GM18499 (cell line): ENCODE measurements around the gene OPCML.

Experiments used
- ATAC-seq: cut with Tn5 transposase; IDR thresholded peaks from one replicate; pipeline ENCODE4 v1.9.1; 2021; ENCODE audit warnings: moderate number of reproducible peaks; ENCODE audit not compliant: insufficient read depth, unreplicated experiment

The OPCML gene

GRCh38 chr11:132528181-132528580 lies 1004.1 kb downstream of the OPCML start:
- ATAC-seq: no peak

- no peak for ATAC-seq
Measured at GRCh38 chr11:132523929-132524328, 1008.4 kb downstream of the OPCML start.

GRCh38 chr11:132520199-132520598 lies 1012.1 kb downstream of the OPCML start:
- ATAC-seq: no peak

- no peak for ATAC-seq
Measured at GRCh38 chr11:132519241-132519815, 1013.0 kb downstream of the OPCML start.

- ATAC-seq: no peak
Measured at GRCh38 chr11:132504501-132505041, 1027.7 kb downstream of the OPCML start.

- no peak for ATAC-seq
Measured at GRCh38 chr11:132501356-132501755, 1030.9 kb downstream of the OPCML start.

- ATAC-seq: no peak
Measured at GRCh38 chr11:132499661-132500060, 1032.6 kb downstream of the OPCML start.

- ATAC-seq: no peak
Measured at GRCh38 chr11:132496341-132496740, 1036.0 kb downstream of the OPCML start.

- ATAC-seq: no peak
Measured at GRCh38 chr11:132493801-132494200, 1038.5 kb downstream of the OPCML start.

- ATAC-seq: no peak
Measured at GRCh38 chr11:132490978-132491377, 1041.3 kb downstream of the OPCML start.

- ATAC-seq: no peak
Measured at GRCh38 chr11:132486060-132486459, 1046.2 kb downstream of the OPCML start.

GRCh38 chr11:132475026-132475425 lies 1057.3 kb downstream of the OPCML start:
- no peak for ATAC-seq

GRCh38 chr11:132472411-132473172 lies 1059.7 kb downstream of the OPCML start:
- no peak for ATAC-seq

- no peak for ATAC-seq
Measured at GRCh38 chr11:132471466-132471865, 1060.8 kb downstream of the OPCML start.

- no peak for ATAC-seq
Measured at GRCh38 chr11:132466983-132467382, 1065.3 kb downstream of the OPCML start.

- no peak for ATAC-seq
Measured at GRCh38 chr11:132464939-132465338, 1067.4 kb downstream of the OPCML start.

- ATAC-seq: no peak
Measured at GRCh38 chr11:132464003-132464342, 1068.3 kb downstream of the OPCML start.

- ATAC-seq: no peak
Measured at GRCh38 chr11:132463295-132464002, 1068.9 kb downstream of the OPCML start.

GRCh38 chr11:132459736-132460135 lies 1072.6 kb downstream of the OPCML start:
- ATAC-seq: no peak

- no peak for ATAC-seq
Measured at GRCh38 chr11:132457445-132457844, 1074.9 kb downstream of the OPCML start.

- no peak for ATAC-seq
Measured at GRCh38 chr11:132456751-132457328, 1075.5 kb downstream of the OPCML start.
